Measurements from ENCODE around the gene ZNF385D. TPM values are rescaled to one million over a fixed set of nuclear protein-coding genes. Genes with fewer than 3 reads are reported as not detected.

Gene ZNF385D
- total RNA-seq, 4 donors from 2014 or later = 0.41 to 5.0 (median 1.6) TPM

DNA sequence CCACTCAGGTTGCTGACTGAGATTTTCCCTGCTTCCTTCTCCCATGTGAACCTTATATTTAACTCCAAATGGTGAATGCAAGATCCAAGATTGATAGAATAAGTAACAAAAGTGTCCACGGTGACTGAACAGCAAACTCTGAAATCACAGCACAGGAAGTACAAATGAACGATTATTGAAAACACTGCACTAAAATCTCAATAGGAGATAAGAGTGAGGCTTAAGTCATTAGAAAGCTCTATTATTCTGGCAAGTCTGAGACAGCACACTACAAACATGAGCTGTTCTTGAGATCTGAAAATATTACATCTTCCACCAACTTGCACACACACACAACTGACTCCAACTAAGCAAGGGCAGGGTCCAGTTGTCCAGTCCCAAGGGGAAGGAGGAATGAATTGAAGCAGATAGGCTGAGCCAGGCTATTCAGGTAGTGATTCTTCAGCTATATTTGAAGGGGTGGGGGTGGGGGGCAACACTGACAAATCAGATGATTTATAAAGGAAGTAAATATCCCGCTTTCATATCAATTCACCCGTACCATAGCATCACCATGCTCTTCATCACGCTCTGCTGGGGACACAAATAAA lies 2.9 kb downstream of the ZNF385D start:
- DNase-seq = no peak
- Histone ChIP-seq H3K9me3 (no peaks in the 10 kb centered on the region), H3K36me3 (no peaks in the 10 kb centered on the region), H3K27me3 (peaks cover 0 to 4% (median 0%) of the 10 kb centered on the region in 3 donors), H3K4me3 (peak overlapping the region; percentile 18 to 62 (median 56)), H3K27ac (peak overlapping the region in 1 of 4 donors; percentile 32), H3K4me1 (peaks cover 8 to 12% of the 10 kb centered on the region in 2 donors)
- TF ChIP-seq, protein P1, sequence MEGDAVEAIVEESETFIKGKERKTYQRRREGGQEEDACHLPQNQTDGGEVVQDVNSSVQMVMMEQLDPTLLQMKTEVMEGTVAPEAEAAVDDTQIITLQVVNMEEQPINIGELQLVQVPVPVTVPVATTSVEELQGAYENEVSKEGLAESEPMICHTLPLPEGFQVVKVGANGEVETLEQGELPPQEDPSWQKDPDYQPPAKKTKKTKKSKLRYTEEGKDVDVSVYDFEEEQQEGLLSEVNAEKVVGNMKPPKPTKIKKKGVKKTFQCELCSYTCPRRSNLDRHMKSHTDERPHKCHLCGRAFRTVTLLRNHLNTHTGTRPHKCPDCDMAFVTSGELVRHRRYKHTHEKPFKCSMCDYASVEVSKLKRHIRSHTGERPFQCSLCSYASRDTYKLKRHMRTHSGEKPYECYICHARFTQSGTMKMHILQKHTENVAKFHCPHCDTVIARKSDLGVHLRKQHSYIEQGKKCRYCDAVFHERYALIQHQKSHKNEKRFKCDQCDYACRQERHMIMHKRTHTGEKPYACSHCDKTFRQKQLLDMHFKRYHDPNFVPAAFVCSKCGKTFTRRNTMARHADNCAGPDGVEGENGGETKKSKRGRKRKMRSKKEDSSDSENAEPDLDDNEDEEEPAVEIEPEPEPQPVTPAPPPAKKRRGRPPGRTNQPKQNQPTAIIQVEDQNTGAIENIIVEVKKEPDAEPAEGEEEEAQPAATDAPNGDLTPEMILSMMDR (IDR thresholded peaks at IDR 0.05 in 4 of 5, conservative IDR thresholded peaks at IDR 0.05 in 1 of 5) = no peak
- TF ChIP-seq POLR2A (IDR thresholded peaks at IDR 0.05) = no peak
- ATAC-seq = no peak
- in situ Hi-C loops (cut with MboI; ENCODE audit: low sequenced_read_pairs in 4 of 4) (no loop called here), intact Hi-C loops (cut with DNase I; ENCODE audit: low total_unique reads) (no loop called here)

DNA sequence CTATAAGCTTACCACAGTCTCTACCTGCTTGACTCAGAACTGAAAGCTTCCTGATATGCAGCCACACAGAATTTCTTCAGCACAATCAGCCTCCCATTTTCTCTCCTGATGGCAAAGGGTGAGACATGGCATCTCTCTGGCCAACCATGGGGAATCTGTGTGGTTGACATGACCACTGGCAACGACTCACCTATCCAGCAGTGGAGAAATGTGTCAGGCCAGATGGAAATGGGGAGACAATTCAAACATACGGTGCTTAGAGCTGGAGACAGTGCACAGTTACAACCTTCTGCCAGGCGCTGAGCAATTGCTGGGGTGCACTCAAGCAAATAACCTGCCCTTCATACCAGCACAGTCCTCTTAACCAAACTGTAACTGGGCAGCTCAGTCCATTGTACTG lies 3.6 kb downstream of the ZNF385D start:
- Histone ChIP-seq H3K27ac (peak overlapping the region in 2 of 4 donors; percentile 32 to 35), H3K36me3 (no peaks in the 10 kb centered on the region), H3K4me3 (peak overlapping the region in 1 of 4 donors; percentile 62), H3K4me1 (peaks cover 8 to 12% of the 10 kb centered on the region in 2 donors), H3K27me3 (peaks cover 0 to 4% (median 0%) of the 10 kb centered on the region in 3 donors), H3K9me3 (no peaks in the 10 kb centered on the region)
- ATAC-seq = no peak
- in situ Hi-C loops (cut with MboI; ENCODE audit: low sequenced_read_pairs in 4 of 4) (no loop called here), intact Hi-C loops (cut with DNase I; ENCODE audit: low total_unique reads) (no loop called here)
- DNase-seq = no peak
- TF ChIP-seq, protein P1 (IDR thresholded peaks at IDR 0.05 in 4 of 5, conservative IDR thresholded peaks at IDR 0.05 in 1 of 5) = no peak
- TF ChIP-seq POLR2A (IDR thresholded peaks at IDR 0.05) = no peak

DNA sequence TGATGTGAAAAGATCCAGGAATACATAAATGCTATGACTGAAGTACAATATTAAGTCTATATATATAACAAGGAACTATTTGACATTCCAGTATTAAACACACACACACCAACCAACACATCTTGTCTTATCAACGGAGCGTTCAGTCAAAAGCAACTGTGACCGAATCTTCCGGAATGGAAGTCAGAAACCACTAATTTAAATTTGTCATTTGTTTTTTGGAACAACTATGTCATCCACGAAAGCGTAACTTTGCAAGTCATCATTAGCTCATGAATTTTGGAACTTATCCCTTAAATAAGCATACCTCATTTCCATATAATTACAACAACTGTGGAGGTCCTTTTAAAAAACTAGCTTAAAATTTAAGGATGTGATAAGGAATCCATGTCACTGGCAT lies 5.0 kb downstream of the ZNF385D start:
- TF ChIP-seq, protein P1 (IDR thresholded peaks at IDR 0.05 in 4 of 5, conservative IDR thresholded peaks at IDR 0.05 in 1 of 5) = no peak
- ATAC-seq (no peak), DNase-seq (no peak)
- peaks cover 8 to 9% of the 10 kb centered on the region in 2 donors for H3K4me1 ChIP-seq
- intact Hi-C loops (cut with DNase I; ENCODE audit: low total_unique reads) = no loop called here
- peak overlapping the region in 1 of 4 donors; percentile 32 for H3K27ac ChIP-seq
- H3K4me3 ChIP-seq = peak overlapping the region in 1 of 4 donors; percentile 62
- H3K36me3 ChIP-seq = no peaks in the 10 kb centered on the region
- peaks cover 0 to 4% (median 0%) of the 10 kb centered on the region in 3 donors for H3K27me3 ChIP-seq
- no peaks in the 10 kb centered on the region for H3K9me3 ChIP-seq
- in situ Hi-C loops (cut with MboI; ENCODE audit: low sequenced_read_pairs in 4 of 4) = no loop called here

DNA sequence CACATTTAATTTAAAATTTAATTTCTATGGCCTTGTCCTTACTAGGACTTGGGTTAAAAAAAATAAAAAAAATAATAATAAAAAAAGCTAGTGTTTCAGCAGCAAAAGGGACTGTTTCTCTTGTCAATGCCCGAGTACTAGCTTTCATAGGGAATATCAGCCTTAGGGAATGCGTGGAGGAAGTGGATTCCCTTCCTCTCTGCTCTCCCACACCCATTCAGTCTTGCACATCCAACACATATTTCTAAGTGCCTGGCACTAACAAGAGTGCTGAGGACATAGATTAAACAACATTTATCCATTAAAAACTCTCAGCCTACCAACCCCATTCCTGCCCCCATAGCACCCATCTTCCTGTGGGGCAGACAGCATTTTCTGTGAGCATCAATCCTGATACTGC lies 6.2 kb downstream of the ZNF385D start:
- ATAC-seq (no peak), DNase-seq (no peak)
- intact Hi-C loops (cut with DNase I; ENCODE audit: low total_unique reads) (no loop called here), in situ Hi-C loops (cut with MboI; ENCODE audit: low sequenced_read_pairs in 4 of 4) (no loop called here)
- no peak overlapping the region for H3K27ac ChIP-seq
- TF ChIP-seq, protein P1 (IDR thresholded peaks at IDR 0.05 in 4 of 5, conservative IDR thresholded peaks at IDR 0.05 in 1 of 5) = no peak
- no peak for TF ChIP-seq POLR2A (IDR thresholded peaks at IDR 0.05)
- no peak overlapping the region for H3K4me3 ChIP-seq
- peaks cover 0 to 4% (median 0%) of the 10 kb centered on the region in 3 donors for H3K27me3 ChIP-seq
- peaks cover 0 to 4% of the 10 kb centered on the region in 2 donors for H3K4me1 ChIP-seq
- H3K9me3 ChIP-seq = no peaks in the 10 kb centered on the region
- H3K36me3 ChIP-seq = no peaks in the 10 kb centered on the region

All from gastrocnemius medialis (tissue), 4 donors.